Dermis blood vessel endothelial cell (primary cell): Measurements from ENCODE around the gene TAMM41. TPM values are rescaled to one million over a fixed set of nuclear protein-coding genes. Genes with fewer than 3 reads are reported as not detected.
"Not testable (repeated sequence)": the region's sequence is repeated elsewhere in the genome, so short reads cannot be mapped to it uniquely, and the experiment has no call there.

Experiments
- DNase-seq: peaks from one replicate; pipeline ENCODE4 v3.0.0; 2010
- total RNA-seq: library from RNA; depleted of rRNA; stranded (reverse); fragments of >200 nt; gene quantifications from 2 replicates; pipeline ENCODE4 v1.2.3, GENCODE V29; 2014

Gene TAMM41
- total RNA-seq, 1 donor from 2014 or later: 7.0 TPM

DNA sequence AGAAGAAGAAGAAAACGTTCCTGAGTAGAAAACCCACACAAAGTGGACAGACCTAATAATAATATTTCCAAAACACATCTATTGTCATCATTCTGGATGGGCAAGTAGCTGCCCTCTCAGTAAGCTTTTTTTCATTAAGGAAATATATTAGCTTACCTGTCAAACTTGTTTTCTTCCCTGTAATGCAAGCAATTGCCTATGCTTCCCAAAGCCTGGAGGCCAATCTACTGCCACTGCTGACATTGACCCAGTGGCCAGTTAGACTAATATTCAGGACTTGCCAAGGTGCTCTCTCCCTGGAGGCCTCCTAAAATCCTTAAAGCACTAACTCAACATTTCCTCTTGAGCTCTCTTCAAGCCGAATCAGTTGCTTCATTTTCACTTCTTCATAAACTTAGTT lies 86.7 kb downstream of the TAMM41 start:
- no peak for DNase-seq

DNA sequence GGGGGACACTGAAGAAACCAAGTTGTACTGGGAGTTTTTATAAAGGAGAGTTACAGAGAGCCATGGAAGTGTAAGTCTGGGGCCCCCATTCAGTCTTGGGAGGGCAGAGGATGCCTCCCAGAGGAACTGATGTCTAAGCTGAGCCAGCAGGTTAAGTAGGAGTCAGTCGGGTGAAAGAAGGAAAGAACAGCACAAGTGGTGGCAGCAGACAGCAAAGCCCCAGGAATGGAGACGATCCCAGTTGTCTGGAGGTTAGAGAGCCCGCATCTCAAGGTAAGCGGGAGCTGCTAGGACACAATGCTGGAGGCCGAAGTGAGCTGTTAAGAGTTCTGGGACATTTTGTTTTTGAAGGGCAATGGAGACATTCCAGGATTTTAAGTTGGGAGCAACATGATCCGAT lies 88.8 kb downstream of the TAMM41 start:
- no peak for DNase-seq

DNA sequence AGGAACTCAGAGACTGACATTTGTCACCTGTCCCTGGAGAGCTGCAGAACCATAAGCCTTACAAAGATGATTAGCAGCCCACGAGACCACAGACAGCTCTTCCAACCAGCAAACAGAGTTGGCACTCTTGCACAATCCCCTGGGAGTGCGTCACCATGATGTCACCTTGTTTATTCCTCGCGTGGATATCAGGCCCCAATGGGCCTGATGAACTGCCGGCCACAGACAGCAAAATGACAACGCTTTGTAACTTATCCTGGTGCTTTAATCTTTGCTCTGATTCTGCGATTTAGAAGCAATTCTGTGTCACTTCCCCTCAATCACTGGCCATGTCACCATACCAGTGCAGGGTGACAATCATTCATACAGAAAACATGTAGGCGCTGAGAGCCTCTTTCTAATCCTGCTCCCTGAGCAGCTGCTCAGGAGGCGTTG lies 89.2 kb downstream of the TAMM41 start:
- no peak for DNase-seq

DNA sequence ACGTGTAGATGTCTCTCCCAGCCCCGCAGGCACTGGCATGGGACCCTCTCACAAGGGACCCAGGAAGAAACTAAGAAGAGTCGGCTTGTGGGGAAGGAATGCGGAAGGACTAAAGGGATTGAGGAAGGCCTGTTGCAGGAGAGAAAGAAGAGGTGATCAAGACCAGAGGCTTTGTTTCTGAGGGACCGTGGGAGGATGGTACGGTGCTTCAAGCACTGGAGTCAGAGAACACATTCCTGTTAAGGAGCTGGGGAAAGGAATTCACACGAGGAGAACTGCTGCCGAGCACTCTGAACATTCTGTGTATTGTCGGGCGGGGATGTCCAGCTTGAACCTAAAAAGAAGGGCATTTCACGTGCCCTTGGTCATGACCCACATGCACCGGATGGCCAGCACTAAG lies 91.4 kb downstream of the TAMM41 start:
- DNase-seq: no peak

DNA sequence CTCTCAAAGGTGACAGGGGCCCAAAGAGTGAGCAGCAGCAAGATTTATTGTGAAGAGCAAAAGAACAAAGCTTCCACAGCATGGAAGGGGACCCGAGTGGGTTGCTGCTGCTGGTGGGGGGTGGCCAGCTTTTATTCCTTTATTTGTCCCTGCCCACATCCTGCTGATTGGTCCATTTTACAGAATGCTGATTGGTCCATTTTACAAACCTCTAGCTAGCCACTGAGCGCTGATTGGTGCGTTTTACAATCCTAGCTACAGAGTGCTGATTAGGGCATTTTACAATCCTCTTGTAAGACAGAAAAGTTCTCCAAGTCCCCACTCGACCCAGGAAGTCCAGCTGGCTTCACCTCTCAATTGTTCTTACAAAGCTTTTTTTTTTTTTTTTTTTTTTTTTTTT lies 94.4 kb downstream of the TAMM41 start:
- DNase-seq: not testable (repeated sequence)

DNA sequence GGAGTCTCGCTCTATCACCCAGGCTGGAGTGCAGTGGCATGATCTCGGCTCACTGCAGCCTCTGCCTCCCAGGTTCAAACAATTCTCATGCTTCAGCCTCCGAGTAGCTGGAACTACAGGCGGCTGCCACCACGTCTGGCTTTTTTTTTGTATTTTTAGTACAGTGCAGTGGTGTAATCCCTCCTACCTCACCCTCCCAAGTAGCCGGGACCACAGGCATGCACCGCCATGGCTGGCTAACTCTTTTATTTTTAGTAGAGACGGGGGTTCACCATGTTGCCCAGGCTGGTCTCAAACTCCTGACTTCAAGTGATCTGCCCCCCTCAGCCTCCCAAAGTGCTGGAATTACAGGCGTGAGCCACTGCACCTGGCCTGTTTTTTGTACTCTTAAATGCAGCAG lies 98.4 kb downstream of the TAMM41 start:
- not testable (repeated sequence) for DNase-seq

Other genes with a start within 250 kb of the TAMM41 start
- 76.7 and 79.0 TPM in 2 replicates for gene VGLL4, start 203.0 kb downstream of the TAMM41 start, total RNA-seq
- 0.74 and 1.2 TPM in 2 replicates for gene SYN2, start 157.5 kb upstream of the TAMM41 start, total RNA-seq